HG03520 (cell line): Measurements from ENCODE around the gene NUP88.

Experiments used
- ATAC-seq: cut with Tn5 transposase; IDR thresholded peaks from one replicate; pipeline ENCODE4 v1.9.1; 2021; ENCODE audit warnings: mild to moderate bottlenecking, moderate library complexity; ENCODE audit not compliant: unreplicated experiment

Gene NUP88

DNA sequence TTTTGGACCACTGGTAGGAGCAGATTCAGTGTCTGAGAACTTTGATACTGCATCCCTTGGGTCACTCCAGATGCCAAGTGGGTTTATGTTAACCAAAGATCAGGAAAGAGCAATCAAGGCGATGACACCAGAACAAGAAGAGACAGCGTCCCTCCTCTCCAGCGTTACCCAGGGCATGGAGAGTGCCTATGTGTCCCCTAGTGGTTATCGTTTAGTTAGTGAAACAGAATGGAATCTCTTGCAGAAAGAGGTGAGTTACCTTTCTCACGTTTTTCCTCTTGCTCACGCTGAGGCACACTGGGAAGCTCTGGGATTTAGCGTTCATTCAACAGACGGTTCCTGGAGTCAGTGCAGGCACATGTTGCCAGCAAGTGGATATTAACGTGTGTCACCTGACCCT is 58.0 kb downstream of the NUP88 start:
- ATAC-seq: no peak

DNA sequence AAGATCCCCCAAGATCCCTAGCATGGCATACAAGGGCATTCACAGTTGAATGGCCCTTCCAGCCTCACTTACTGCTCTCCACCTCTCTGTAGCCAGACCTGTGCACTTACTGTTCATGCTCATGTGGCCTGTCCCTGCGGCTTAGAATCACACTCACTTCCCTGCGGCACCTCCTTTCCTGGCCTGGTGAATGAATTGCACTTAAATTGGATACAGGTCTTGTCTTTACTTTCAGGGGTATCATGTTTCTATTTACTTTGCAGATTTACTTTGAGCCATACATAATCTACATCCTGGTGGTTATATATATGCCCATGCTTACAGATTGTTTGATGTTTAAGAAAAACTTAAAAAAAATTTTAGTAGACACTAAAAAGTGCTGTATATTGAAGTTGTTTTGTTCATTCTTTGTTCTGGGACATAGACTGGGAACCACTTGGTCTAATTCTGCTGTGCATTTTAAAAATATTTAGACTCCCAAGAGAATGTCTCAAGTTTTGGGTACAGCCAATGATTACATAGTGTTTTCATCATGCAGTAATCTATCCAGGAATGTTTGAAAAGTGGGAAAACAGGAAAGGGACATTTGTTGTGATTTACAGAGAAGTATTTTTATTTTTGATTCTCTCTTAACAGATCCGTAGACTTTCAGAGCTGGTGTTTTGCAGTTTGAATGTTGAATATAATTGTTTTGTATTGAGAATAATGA is 63.9 kb downstream of the NUP88 start:
- ATAC-seq: no peak

DNA sequence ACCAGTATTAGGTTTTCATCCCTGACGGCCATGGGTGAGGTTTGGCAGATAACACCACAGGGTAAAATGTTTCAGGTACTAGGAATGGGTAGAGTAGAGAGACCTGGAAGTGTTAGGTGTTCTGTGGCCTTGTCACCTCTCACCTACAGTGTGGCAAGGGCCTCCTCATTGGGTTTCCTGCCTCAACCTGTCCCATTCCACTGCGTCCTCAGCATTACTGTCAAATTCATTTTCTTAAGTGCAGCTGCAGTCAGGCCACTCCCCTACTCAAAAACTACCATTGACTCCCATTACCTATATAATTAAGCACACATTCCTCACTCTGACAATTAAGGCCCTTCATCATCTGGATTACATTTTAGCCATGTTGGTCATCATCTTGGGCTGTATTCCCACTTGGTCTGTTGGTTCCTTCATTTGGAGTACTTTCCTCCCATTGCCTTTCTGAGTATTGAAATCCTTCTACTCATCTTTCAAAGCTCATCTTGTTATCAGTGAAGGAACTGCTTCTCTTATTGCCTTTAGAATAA is 64.5 kb downstream of the NUP88 start:
- no peak for ATAC-seq

DNA sequence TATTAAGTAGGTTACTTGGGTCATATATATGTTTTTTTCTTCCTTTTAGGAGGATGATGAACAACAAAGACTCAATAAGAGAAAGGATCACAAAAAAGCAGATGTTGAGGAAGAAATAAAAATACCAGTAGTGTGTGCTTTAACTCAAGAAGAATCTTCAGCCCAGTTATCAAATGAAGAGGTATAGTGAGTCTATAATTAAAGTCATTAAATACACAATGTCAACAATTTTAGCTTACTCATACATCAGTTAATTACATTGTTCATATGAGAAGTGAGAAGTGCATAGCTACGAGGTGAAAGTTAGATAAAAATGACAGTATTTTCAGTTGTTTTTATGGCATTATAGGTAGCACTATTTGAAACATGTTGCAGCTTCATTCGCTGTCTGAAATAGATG is 65.2 kb downstream of the NUP88 start:
- ATAC-seq: no peak

DNA sequence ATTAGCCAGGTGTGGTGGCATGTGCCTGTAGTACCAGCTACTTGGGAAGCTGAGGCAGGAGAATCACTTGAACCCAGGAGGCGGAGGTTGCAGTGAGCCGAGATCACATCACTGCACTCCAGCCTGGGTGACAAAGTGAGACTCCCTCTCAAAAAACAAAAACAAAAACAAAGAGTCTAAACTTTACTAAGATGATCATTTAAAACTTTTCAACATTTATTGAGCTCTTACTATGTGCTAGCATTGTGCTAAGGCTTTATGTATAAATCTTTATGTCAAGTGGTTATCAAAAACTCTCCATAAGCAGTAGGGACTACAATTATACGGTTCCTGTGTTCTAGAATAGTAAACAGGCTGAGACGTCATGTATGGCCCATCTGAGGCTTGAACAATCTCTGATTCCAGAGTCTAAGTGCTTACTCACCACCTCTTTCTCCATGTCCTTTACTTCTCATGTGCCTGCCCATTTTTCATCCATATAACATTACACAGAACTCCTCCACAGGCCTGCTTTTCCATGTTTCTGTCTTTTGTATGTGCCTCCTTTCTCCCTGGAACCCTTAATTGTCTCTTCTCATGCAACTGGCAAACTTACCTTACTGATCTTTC is 66.7 kb downstream of the NUP88 start:
- no peak for ATAC-seq

DNA sequence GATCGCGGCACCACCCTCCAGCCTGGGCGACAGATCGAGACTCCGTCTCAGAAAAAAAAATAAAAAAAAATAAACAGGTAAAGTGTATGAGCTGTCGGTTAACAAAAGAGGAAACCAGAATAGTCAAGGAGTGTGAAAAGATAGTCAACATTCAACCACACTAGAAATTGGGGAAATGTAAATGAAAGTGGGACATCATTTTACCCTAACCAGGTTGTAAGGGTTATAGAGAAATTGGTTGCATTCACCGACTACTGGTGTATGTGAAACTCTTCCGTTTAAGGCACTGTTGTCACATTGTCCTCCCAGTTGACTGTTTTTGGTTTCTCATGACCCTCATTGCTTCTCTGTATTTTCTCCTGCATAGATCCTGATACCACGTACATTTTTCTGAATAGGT is 74.5 kb downstream of the NUP88 start:
- ATAC-seq: no peak
